Muscle of leg (tissue), 11 donors: Measurements from ENCODE around the gene MED10. TPM values are rescaled to one million over a fixed set of nuclear protein-coding genes. Genes with fewer than 3 reads are reported as not detected.
"Not testable (repeated sequence)": the region's sequence is repeated elsewhere in the genome, so short reads cannot be mapped to it uniquely, and the experiment has no call there.

Source experiments
- DNase-seq: peaks from one replicate; pipeline ENCODE4 v3.0.0; 2013
- H3K27ac ChIP-seq: one replicate; pipeline ENCODE4 v1.5.1; 2013; ENCODE audit warnings: mild to moderate bottlenecking, low read length, control low read depth
- H3K27me3 ChIP-seq: one replicate; pipeline ENCODE4 v1.6.1; 2013; ENCODE audit warnings: low read length; ENCODE audit not compliant: control insufficient read depth, insufficient read depth
- H3K36me3 ChIP-seq: one replicate; pipeline ENCODE4 v1.6.1; 2013; ENCODE audit warnings: low read length; ENCODE audit not compliant: control insufficient read depth, insufficient read depth
- H3K4me1 ChIP-seq: one replicate; pipeline ENCODE4 v1.6.1; 2013; ENCODE audit warnings: low read length; ENCODE audit not compliant: control insufficient read depth, insufficient read depth
- H3K4me3 ChIP-seq: one replicate; pipeline ENCODE4 v1.5.1; 2013; ENCODE audit warnings: low read length, control low read depth
- H3K9me3 ChIP-seq: replicated peaks from 2 replicates; pipeline ENCODE4 v1.6.1; 2013; ENCODE audit warnings: low read depth, low read length; ENCODE audit not compliant: control insufficient read depth
- WGBS: methylation state at CpG from one replicate; pipeline ENCODE4 v1.1.5; 2013; ENCODE audit warnings: missing lambda C conversion rate; ENCODE audit not compliant: insufficient coverage; 5-methylcytosine and 5-hydroxymethylcytosine counted together
- polyA plus RNA-seq, 8 donors: library from polyadenylated mRNA; unstranded; fragments of 120-200 nt; gene quantifications; one replicate each; pipeline versions ENCODE4 v1.2.1 to v1.2.3, GENCODE V29; 2013; ENCODE audit warnings: inconsistent platforms in 1 of 8, low replicate concordance in 1 of 8; ENCODE audit not compliant: insufficient read length in 8 of 8, insufficient read depth in 1 of 8
- total RNA-seq: library from RNA; stranded (reverse); fragments of 120-200 nt; gene quantifications from one replicate; pipeline ENCODE4 v1.2.4, GENCODE V29; 2013

The MED10 gene
- total and polyA plus RNA-seq, 9 donors: 15.6 to 41.4 (median 35.8) TPM

GRCh38 chr5:6377582-6377904 lies 804 bp downstream of the MED10 start:
- WGBS: 29% methylated on average over 6 of the region's 6 CpGs
- Histone ChIP-seq H3K4me1 (peaks cover 13% of the 10 kb centered on the region), H3K9me3 (no peaks in the 10 kb centered on the region), H3K27me3 (no peaks in the 10 kb centered on the region), H3K4me3 (peak overlapping the region; percentile 98), H3K36me3 (peaks cover 36% of the 10 kb centered on the region), H3K27ac (peak overlapping the region; percentile 85)
- DNase-seq: no peak

- Histone ChIP-seq H3K9me3 (no peaks in the 10 kb centered on the region), H3K27ac (no peak overlapping the region), H3K27me3 (no peaks in the 10 kb centered on the region), H3K36me3 (peaks cover 41% of the 10 kb centered on the region), H3K4me1 (peaks cover 13% of the 10 kb centered on the region), H3K4me3 (peak overlapping the region; percentile 98)
- no peak for DNase-seq
- 84% methylated on average over 7 of the region's 11 CpGs for WGBS
Measured at GRCh38 chr5:6376974-6377520, 1.3 kb downstream of the MED10 start.

- Histone ChIP-seq H3K36me3 (peaks cover 65% of the 10 kb centered on the region), H3K4me1 (peaks cover 9% of the 10 kb centered on the region), H3K4me3 (no peak overlapping the region), H3K9me3 (no peaks in the 10 kb centered on the region), H3K27me3 (no peaks in the 10 kb centered on the region), H3K27ac (no peak overlapping the region)
- DNase-seq: no peak
- 88% methylated on average over 10 of the region's 17 CpGs for WGBS
Measured at GRCh38 chr5:6373081-6373846, 5.1 kb downstream of the MED10 start.

- WGBS: 86% methylated on average over 13 of the region's 23 CpGs
Measured at GRCh38 chr5:6372251-6373080, 5.9 kb downstream of the MED10 start.

GRCh38 chr5:6371079-6371810 lies 7.1 kb downstream of the MED10 start:
- 93% methylated on average over 14 of the region's 19 CpGs for WGBS
- DNase-seq: no peak

More at GRCh38 chr5:6372251-6373080, 5.9 kb downstream of the MED10 start:
- DNase-seq: no peak
- Histone ChIP-seq H3K27me3 (no peaks in the 10 kb centered on the region), H3K4me3 (no peak overlapping the region), H3K27ac (no peak overlapping the region), H3K4me1 (peaks cover 5% of the 10 kb centered on the region), H3K9me3 (no peaks in the 10 kb centered on the region), H3K36me3 (peaks cover 64% of the 10 kb centered on the region)

GRCh38 chr5:6370580-6370979 lies 7.8 kb downstream of the MED10 start:
- no peak for DNase-seq
- Histone ChIP-seq H3K27ac (no peak overlapping the region), H3K4me3 (no peak overlapping the region), H3K4me1 (no peaks in the 10 kb centered on the region), H3K27me3 (no peaks in the 10 kb centered on the region), H3K36me3 (peaks cover 58% of the 10 kb centered on the region), H3K9me3 (no peaks in the 10 kb centered on the region)
- 100% methylated on average over 1 of the region's 13 CpGs for WGBS

More at GRCh38 chr5:6371079-6371810, 7.1 kb downstream of the MED10 start:
- no peaks in the 10 kb centered on the region for H3K27me3 ChIP-seq
- H3K27ac ChIP-seq: no peak overlapping the region
- H3K9me3 ChIP-seq: no peaks in the 10 kb centered on the region
- H3K4me3 ChIP-seq: no peak overlapping the region
- H3K36me3 ChIP-seq: peaks cover 60% of the 10 kb centered on the region
- no peaks in the 10 kb centered on the region for H3K4me1 ChIP-seq

GRCh38 chr5:6365977-6366590 lies 12.3 kb downstream of the MED10 start:
- no peak overlapping the region for H3K4me3 ChIP-seq
- H3K36me3 ChIP-seq: peaks cover 23% of the 10 kb centered on the region
- H3K27me3 ChIP-seq: no peaks in the 10 kb centered on the region
- 71% methylated on average over 8 of the region's 16 CpGs for WGBS
- no peak for DNase-seq
- H3K4me1 ChIP-seq: no peaks in the 10 kb centered on the region
- H3K9me3 ChIP-seq: no peaks in the 10 kb centered on the region
- no peak overlapping the region for H3K27ac ChIP-seq

- Histone ChIP-seq H3K4me3 (no peak overlapping the region), H3K9me3 (no peaks in the 10 kb centered on the region), H3K27ac (no peak overlapping the region), H3K27me3 (no peaks in the 10 kb centered on the region), H3K4me1 (no peaks in the 10 kb centered on the region), H3K36me3 (peaks cover 16% of the 10 kb centered on the region)
- WGBS: 90% methylated on average over 11 of the region's 15 CpGs
- DNase-seq: no peak
Measured at GRCh38 chr5:6365142-6365976, 13.0 kb downstream of the MED10 start.

- H3K36me3 ChIP-seq, H3K4me3 ChIP-seq, H3K27ac ChIP-seq, H3K9me3 ChIP-seq, H3K4me1 ChIP-seq, H3K27me3 ChIP-seq, DNase-seq: not testable (repeated sequence)
- WGBS: no CpG with 5 or more reads among the region's 5 CpGs
Measured at GRCh38 chr5:6363454-6364011, 14.8 kb downstream of the MED10 start.
